ENCODE results near the gene UPK3BL2.
"Not testable (repeated sequence)": the region's sequence is repeated elsewhere in the genome, so short reads cannot be mapped to it uniquely, and the experiment has no call there.

DNA sequence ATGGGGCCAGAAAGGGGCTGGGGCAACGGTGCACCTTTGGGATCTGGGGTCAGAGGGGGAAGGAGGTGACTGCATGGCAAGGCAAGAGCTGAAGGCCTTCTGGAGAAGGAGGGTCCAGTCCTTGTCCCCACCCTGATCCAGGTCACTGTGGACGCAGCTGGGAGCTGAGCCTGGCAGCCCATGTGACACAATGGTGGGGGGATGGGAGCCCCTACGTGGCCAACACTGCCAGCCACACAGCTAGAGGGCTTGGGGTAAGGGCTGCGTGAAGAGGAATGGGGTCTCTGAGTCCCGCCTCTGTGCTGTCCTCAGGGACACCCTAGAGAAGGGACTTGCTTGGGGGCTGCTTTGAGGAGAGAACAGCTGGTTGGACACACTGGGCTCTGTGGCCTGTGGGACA lies 38.2 kb upstream of the UPK3BL2 start:
- TF ChIP-seq, protein P1, sequence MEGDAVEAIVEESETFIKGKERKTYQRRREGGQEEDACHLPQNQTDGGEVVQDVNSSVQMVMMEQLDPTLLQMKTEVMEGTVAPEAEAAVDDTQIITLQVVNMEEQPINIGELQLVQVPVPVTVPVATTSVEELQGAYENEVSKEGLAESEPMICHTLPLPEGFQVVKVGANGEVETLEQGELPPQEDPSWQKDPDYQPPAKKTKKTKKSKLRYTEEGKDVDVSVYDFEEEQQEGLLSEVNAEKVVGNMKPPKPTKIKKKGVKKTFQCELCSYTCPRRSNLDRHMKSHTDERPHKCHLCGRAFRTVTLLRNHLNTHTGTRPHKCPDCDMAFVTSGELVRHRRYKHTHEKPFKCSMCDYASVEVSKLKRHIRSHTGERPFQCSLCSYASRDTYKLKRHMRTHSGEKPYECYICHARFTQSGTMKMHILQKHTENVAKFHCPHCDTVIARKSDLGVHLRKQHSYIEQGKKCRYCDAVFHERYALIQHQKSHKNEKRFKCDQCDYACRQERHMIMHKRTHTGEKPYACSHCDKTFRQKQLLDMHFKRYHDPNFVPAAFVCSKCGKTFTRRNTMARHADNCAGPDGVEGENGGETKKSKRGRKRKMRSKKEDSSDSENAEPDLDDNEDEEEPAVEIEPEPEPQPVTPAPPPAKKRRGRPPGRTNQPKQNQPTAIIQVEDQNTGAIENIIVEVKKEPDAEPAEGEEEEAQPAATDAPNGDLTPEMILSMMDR (IDR thresholded peaks at IDR 0.05; ENCODE audit: low read depth, low read length, poor library complexity, severe bottlenecking) = not testable (repeated sequence)
- TF ChIP-seq EZH2phosphoT487 (IDR thresholded peaks at IDR 0.05; ENCODE audit: borderline replicate concordance, low read length) = not testable (repeated sequence)
